ENCODE measurements around the gene E2F7.

Gene E2F7

DNA sequence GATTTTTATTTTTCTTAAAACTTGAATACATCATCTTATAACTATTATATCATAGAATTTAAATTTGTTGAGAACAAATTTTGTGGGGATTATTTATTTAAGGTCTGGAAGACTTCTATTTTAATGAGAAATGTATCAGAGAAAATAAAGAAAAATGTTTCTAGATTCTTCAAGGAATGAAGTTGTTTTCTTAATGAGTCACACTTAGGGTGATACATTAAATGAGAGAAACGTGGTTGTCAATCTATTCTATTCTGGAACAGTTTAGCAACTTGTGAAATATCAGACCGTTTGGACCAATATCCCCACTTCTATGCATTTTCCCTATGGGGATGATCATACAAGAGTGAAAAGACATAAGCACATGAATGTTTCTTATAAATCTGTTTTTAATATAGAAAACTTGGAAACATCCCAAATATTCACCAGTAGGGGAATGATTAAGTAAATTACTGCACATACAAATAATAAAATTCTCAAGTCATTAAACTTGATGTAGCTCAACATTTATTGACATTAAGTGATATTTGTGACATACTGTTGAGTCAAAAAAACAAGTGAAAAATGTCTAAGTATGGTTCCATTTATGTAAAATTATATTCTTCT, 88.5 kb downstream of the E2F7 start:
- H3K36me3 ChIP-seq (ENCODE audit: control insufficient read depth, insufficient read depth, low read length), result no peaks in the 10 kb centered on the region
- TF ChIP-seq, protein P1, sequence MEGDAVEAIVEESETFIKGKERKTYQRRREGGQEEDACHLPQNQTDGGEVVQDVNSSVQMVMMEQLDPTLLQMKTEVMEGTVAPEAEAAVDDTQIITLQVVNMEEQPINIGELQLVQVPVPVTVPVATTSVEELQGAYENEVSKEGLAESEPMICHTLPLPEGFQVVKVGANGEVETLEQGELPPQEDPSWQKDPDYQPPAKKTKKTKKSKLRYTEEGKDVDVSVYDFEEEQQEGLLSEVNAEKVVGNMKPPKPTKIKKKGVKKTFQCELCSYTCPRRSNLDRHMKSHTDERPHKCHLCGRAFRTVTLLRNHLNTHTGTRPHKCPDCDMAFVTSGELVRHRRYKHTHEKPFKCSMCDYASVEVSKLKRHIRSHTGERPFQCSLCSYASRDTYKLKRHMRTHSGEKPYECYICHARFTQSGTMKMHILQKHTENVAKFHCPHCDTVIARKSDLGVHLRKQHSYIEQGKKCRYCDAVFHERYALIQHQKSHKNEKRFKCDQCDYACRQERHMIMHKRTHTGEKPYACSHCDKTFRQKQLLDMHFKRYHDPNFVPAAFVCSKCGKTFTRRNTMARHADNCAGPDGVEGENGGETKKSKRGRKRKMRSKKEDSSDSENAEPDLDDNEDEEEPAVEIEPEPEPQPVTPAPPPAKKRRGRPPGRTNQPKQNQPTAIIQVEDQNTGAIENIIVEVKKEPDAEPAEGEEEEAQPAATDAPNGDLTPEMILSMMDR (IDR thresholded peaks at IDR 0.05; ENCODE audit: insufficient read depth, low read length, poor library complexity, severe bottlenecking), result no peak
- no peak for DNase-seq (ENCODE audit: extremely low read depth, insufficient read length)
- H3K27me3 ChIP-seq (replicated peaks; ENCODE audit: control insufficient read depth, insufficient read depth, low read length), result no peaks in the 10 kb centered on the region
- H3K4me3 ChIP-seq (replicated peaks; ENCODE audit: low read depth, low read length), result no peak overlapping the region

Data from GM06990 (cell line).